Loucy (cell line): ENCODE measurements around the gene PRCP.

Experiments used
- EZH2phosphoT487 ChIP-seq: fragments of 200-600 bp; IDR thresholded peaks from 2 replicates; pipeline ENCODE4 v1.6.1; 2018; ENCODE audit warnings: antibody characterized with exemption, mild to moderate bottlenecking, moderate library complexity, borderline replicate concordance
- TF ChIP-seq, protein P1 (sequence below): fragments of 200-600 bp; sonication (generic); conservative IDR thresholded peaks from 2 replicates; pipeline ENCODE4 v1.5.1; 2014; ENCODE audit warnings: mild to moderate bottlenecking, antibody characterized with exemption, low read length

- TF ChIP-seq, protein P1, sequence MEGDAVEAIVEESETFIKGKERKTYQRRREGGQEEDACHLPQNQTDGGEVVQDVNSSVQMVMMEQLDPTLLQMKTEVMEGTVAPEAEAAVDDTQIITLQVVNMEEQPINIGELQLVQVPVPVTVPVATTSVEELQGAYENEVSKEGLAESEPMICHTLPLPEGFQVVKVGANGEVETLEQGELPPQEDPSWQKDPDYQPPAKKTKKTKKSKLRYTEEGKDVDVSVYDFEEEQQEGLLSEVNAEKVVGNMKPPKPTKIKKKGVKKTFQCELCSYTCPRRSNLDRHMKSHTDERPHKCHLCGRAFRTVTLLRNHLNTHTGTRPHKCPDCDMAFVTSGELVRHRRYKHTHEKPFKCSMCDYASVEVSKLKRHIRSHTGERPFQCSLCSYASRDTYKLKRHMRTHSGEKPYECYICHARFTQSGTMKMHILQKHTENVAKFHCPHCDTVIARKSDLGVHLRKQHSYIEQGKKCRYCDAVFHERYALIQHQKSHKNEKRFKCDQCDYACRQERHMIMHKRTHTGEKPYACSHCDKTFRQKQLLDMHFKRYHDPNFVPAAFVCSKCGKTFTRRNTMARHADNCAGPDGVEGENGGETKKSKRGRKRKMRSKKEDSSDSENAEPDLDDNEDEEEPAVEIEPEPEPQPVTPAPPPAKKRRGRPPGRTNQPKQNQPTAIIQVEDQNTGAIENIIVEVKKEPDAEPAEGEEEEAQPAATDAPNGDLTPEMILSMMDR = no peak
- no peak for TF ChIP-seq EZH2phosphoT487
These were observed 123.9 kb downstream of the PRCP start for GRCh38 chr11:82776377-82776776.
